Epithelial cell of esophagus (primary cell): ENCODE measurements around the gene CBFA2T3.

Experiments used
- DNase-seq: peaks from one replicate; pipeline ENCODE4 v3.0.0; 2010; ENCODE audit warnings: low read depth
- H3K4me3 ChIP-seq: 2 replicates; pipeline ENCODE4 v1.5.1; 2011; ENCODE audit warnings: mild to moderate bottlenecking, low read length, control low read depth
- CTCF ChIP-seq: IDR thresholded peaks from 2 replicates; pipeline ENCODE4 v1.5.1; 2011; ENCODE audit warnings: low read depth, mild to moderate bottlenecking, low read length, control low read depth, inconsistent platforms; ENCODE audit not compliant: insufficient read depth; ENCODE audit errors: missing control alignments

CBFA2T3 gene

GRCh38 chr16:88977018-88977811 is at the start of gene CBFA2T3:
Gene CBFA2T3, minus strand, starts transcription at chr16:88977207. Its CDS starts 400 bp downstream, at chr16:88976807.
- TF ChIP-seq CTCF = no peak
- no peak for DNase-seq
- no peak within 1 kb of the TSS for H3K4me3 ChIP-seq

- DNase-seq = no peak
- H3K4me3 ChIP-seq = no peak overlapping the region
- TF ChIP-seq CTCF = no peak
Observed at GRCh38 chr16:89026121-89026612, 49.2 kb upstream of the CBFA2T3 start.

GRCh38 chr16:89025636-89026035 is 48.6 kb upstream of the CBFA2T3 start:
- no peak overlapping the region for H3K4me3 ChIP-seq
- no peak for TF ChIP-seq CTCF
- DNase-seq = no peak

- no peak for DNase-seq
- no peak overlapping the region for H3K4me3 ChIP-seq
- no peak for TF ChIP-seq CTCF
Observed at GRCh38 chr16:89024546-89025060, 47.6 kb upstream of the CBFA2T3 start.

- TF ChIP-seq CTCF = no peak
- H3K4me3 ChIP-seq = no peak overlapping the region
- DNase-seq = no peak
Observed at GRCh38 chr16:89023621-89024511, 46.9 kb upstream of the CBFA2T3 start.

- no peak overlapping the region for H3K4me3 ChIP-seq
- no peak for DNase-seq
- no peak for TF ChIP-seq CTCF
Observed at GRCh38 chr16:89023151-89023551, 46.1 kb upstream of the CBFA2T3 start.
